CD14-positive monocyte (primary cell): ENCODE measurements around the gene ARSB. TPM values are rescaled to one million over a fixed set of nuclear protein-coding genes. Genes with fewer than 3 reads are reported as not detected.
A peak's percentile ranks its signal among the peaks of the same experiment; 100 is the strongest.

Source experiments
- DNase-seq, 3 donors: peaks; one replicate each; pipeline ENCODE4 v3.0.0-alpha.2; 2011 to 2022
- H2AFZ ChIP-seq: 2 replicates; pipeline ENCODE4 v1.6.0; 2012; ENCODE audit warnings: mild to moderate bottlenecking, low read depth, low read length, inconsistent platforms; ENCODE audit not compliant: insufficient read depth, poor library complexity, severe bottlenecking
- H3K27ac ChIP-seq, 2 donors: 1 replicate in 1 of 2; 2 replicates in 1 of 2; pipeline ENCODE4 v1.5.1; 2012 to 2013; ENCODE audit warnings: low read length in 2 of 2, control low read depth in 1 of 2, inconsistent platforms in 1 of 2, low read depth in 1 of 2, mild to moderate bottlenecking in 1 of 2
- H3K27me3 ChIP-seq, 2 donors: one replicate each; pipeline versions ENCODE4 v1.6.0 to v1.6.1; 2011 to 2013; ENCODE audit warnings: low read length in 2 of 2; ENCODE audit not compliant: control insufficient read depth in 2 of 2, insufficient read depth in 2 of 2
- H3K36me3 ChIP-seq, 2 donors: replicated peaks in 1 of 2; 1 replicate in 1 of 2; 2 replicates in 1 of 2; pipeline versions ENCODE4 v1.5.1 to v1.6.1; 2012 to 2013; ENCODE audit warnings: low read length in 2 of 2, control low read depth in 1 of 2, inconsistent platforms in 1 of 2, mild to moderate bottlenecking in 1 of 2; ENCODE audit not compliant: insufficient read depth in 2 of 2, control insufficient read depth in 1 of 2
- H3K4me1 ChIP-seq, 2 donors: 1 replicate in 1 of 2; 2 replicates in 1 of 2; pipeline versions ENCODE4 v1.5.1 to v1.6.1; 2012 to 2013; ENCODE audit warnings: low read length in 2 of 2, control low read depth in 1 of 2, inconsistent platforms in 1 of 2, mild to moderate bottlenecking in 1 of 2, moderate library complexity in 1 of 2; ENCODE audit not compliant: insufficient read depth in 2 of 2, control insufficient read depth in 1 of 2
- H3K4me2 ChIP-seq: replicated peaks from 2 replicates; pipeline ENCODE3; 2012; ENCODE audit warnings: low read length, moderate library complexity, mild to moderate bottlenecking; ENCODE audit not compliant: poor library complexity, severe bottlenecking; ENCODE audit errors: extremely low read depth
- H3K4me3 ChIP-seq, 3 experiments: fragments of 200-600 bp in 1 of 3; sonication (generic) in 1 of 3; replicated peaks in 1 of 3; 1 replicate in 2 of 3; 2 replicates in 1 of 3; pipeline ENCODE4 v1.5.1; 2011 to 2013; ENCODE audit warnings: low read length in 3 of 3, mild to moderate bottlenecking in 3 of 3, control low read depth in 2 of 3, low read depth in 2 of 3, inconsistent platforms in 1 of 3, moderate library complexity in 1 of 3
- H3K79me2 ChIP-seq: 2 replicates; pipeline ENCODE4 v1.6.0; 2012; ENCODE audit warnings: mild to moderate bottlenecking, control low read depth, inconsistent platforms, low read length, moderate library complexity; ENCODE audit not compliant: insufficient read depth
- H3K9ac ChIP-seq: 2 replicates; pipeline ENCODE4 v1.6.0; 2017; ENCODE audit warnings: low read length, mild to moderate bottlenecking; ENCODE audit not compliant: insufficient read depth, poor library complexity, severe bottlenecking
- H3K9me3 ChIP-seq, 2 donors: replicated peaks in 1 of 2; 1 replicate in 1 of 2; 2 replicates in 1 of 2; pipeline versions ENCODE4 v1.5.1 to v1.6.1; 2012 to 2013; ENCODE audit warnings: low read length in 2 of 2, control low read depth in 1 of 2; ENCODE audit not compliant: control insufficient read depth in 1 of 2, insufficient read depth in 1 of 2
- H4K20me1 ChIP-seq: 2 replicates; pipeline ENCODE4 v1.6.0; 2012; ENCODE audit warnings: mild to moderate bottlenecking, low read length, control low read depth, moderate library complexity; ENCODE audit not compliant: insufficient read depth
- H3K27ac Mint-ChIP-seq, 7 donors: one replicate each; pipeline ENCODE4 v1.8.0; 2020; ENCODE audit warnings: mild to moderate bottlenecking in 7 of 7, mixed read lengths in 7 of 7, moderate library complexity in 6 of 7, inconsistent platforms in 2 of 7
- H3K27me3 Mint-ChIP-seq, 3 donors: one replicate each; pipeline ENCODE4 v1.8.0; 2021 to 2022; ENCODE audit warnings: low read depth in 3 of 3, mild to moderate bottlenecking in 3 of 3, mixed read lengths in 3 of 3, moderate library complexity in 3 of 3, inconsistent platforms in 1 of 3
- H3K36me3 Mint-ChIP-seq, 2 donors: one replicate each; pipeline ENCODE4 v1.8.0; 2020; ENCODE audit warnings: mixed read lengths in 2 of 2, inconsistent platforms in 1 of 2, mild to moderate bottlenecking in 1 of 2
- H3K4me1 Mint-ChIP-seq: one replicate; pipeline ENCODE4 v1.8.0; 2020; ENCODE audit warnings: mild to moderate bottlenecking, mixed read lengths
- H3K4me3 Mint-ChIP-seq, 2 donors: one replicate each; pipeline ENCODE4 v1.8.0; 2020; ENCODE audit warnings: mild to moderate bottlenecking in 2 of 2, mixed read lengths in 2 of 2, moderate library complexity in 1 of 2
- H3K9me3 Mint-ChIP-seq, 7 donors: one replicate each; pipeline ENCODE4 v1.8.0; 2020 to 2022; ENCODE audit warnings: mixed read lengths in 7 of 7, mild to moderate bottlenecking in 6 of 7, moderate library complexity in 6 of 7, inconsistent platforms in 2 of 7
- CTCF ChIP-seq: fragments of 200-600 bp; IDR thresholded peaks from one replicate; pipeline ENCODE4 v1.8.0; 2022; ENCODE audit warnings: antibody characterized with exemption, mild to moderate bottlenecking
- WGBS: methylation state at CpG from one replicate; pipeline ENCODE4 v1.1.5; 2013; ENCODE audit warnings: missing lambda C conversion rate; ENCODE audit not compliant: insufficient coverage; 5-methylcytosine and 5-hydroxymethylcytosine counted together
- intact Hi-C, 2 donors: fragments of 100-400 bp; cut with micrococcal nuclease; formaldehyde crosslinking; loops; one replicate each; pipeline versions ENCODE4 v1.15.0 to v1.15.1; 2023
- polyA plus RNA-seq, 3 donors: library from polyadenylated mRNA; depleted of rRNA in 1 of 3; unstranded in 2 of 3; stranded (reverse) in 1 of 3; fragments of 300-500 nt in 2 of 3; fragments of >200 nt in 1 of 3; fragmentation: Illumina TruSeq in 2 of 3; gene quantifications; 1 replicate in 2 of 3; 2 replicates in 1 of 3; pipeline ENCODE4 v1.2.3, GENCODE V29; 2012 to 2021

The ARSB gene
- polyA plus RNA-seq, 3 donors = 18.0 to 28.7 (median 18.1) TPM

DNA sequence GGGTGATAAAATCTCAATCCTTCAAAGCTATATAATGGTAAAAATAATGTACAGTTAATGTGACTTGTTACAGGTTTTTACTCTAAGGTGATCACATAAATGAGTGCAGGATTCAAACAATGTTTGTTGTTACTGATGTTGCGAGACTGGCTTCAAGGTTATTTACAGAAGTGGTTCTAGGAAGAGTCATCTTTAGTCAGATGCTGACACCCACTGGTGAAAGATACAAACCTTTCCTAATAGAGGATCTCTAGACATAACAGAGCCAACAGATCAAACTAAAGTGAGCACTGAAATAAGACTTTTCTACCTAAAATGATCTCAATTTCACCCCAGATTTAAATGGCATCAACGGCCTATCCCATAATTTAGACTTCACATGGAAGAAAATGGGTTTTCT, 20.2 kb downstream of the ARSB start:
- Histone ChIP-seq H3K27ac (no peak overlapping the region), H3K9ac (no peak overlapping the region), H3K4me2 (no peak overlapping the region), H2AFZ (no peak overlapping the region), H3K9me3 (no peaks in the 10 kb centered on the region), H3K4me1 (no peaks in the 10 kb centered on the region), H3K36me3 (peaks cover 37 to 66% of the 10 kb centered on the region in 2 donors), H3K27me3 (no peaks in the 10 kb centered on the region), H4K20me1 (no peaks in the 10 kb centered on the region), H3K79me2 (no peaks in the 10 kb centered on the region), H3K4me3 (no peak overlapping the region)
- Mint-ChIP-seq H3K27ac (no peak overlapping the region), H3K4me1 (no peaks in the 10 kb centered on the region), H3K27me3 (peaks cover 0 to 1% (median 0%) of the 10 kb centered on the region in 3 donors), H3K9me3 (no peaks in the 10 kb centered on the region), H3K4me3 (no peak overlapping the region), H3K36me3 (peaks cover 54 to 68% of the 10 kb centered on the region in 2 donors)
- no CpG with 5 or more reads among the region's 2 CpGs for WGBS
- DNase-seq = peak in 2 of 3 donors; percentile 21 to 24
- TF ChIP-seq CTCF = no peak
- intact Hi-C loops = loop anchor here in 1 of 2 donors (10.0 kb wide), 1 partner anchor 60 kb away; no protein-coding TSS in a partner anchor

- no peak for TF ChIP-seq CTCF
- H3K27me3 ChIP-seq = no peaks in the 10 kb centered on the region
- intact Hi-C loops = loop anchor here in 1 of 2 donors (10.0 kb wide), 1 partner anchor 57 kb away; no protein-coding TSS in a partner anchor
- Mint-ChIP-seq H3K4me1 (peaks cover 5% of the 10 kb centered on the region), H3K27ac (no peak overlapping the region), H3K27me3 (peaks cover 0 to 3% (median 2%) of the 10 kb centered on the region in 3 donors), H3K36me3 (peaks cover 54 to 62% of the 10 kb centered on the region in 2 donors), H3K9me3 (no peaks in the 10 kb centered on the region), H3K4me3 (no peak overlapping the region)
- H3K36me3 ChIP-seq = peaks cover 35 to 65% of the 10 kb centered on the region in 2 donors
- no peaks in the 10 kb centered on the region for H3K9me3 ChIP-seq
- H3K27ac ChIP-seq = no peak overlapping the region
- H4K20me1 ChIP-seq = no peaks in the 10 kb centered on the region
- H3K4me1 ChIP-seq = no peaks in the 10 kb centered on the region
- no peaks in the 10 kb centered on the region for H3K79me2 ChIP-seq
- H3K4me2 ChIP-seq = no peak overlapping the region
- no peak overlapping the region for H3K9ac ChIP-seq
- no CpG with 5 or more reads among the region's 1 CpG for whole genome bisulfite sequencing
- no peak overlapping the region for H3K4me3 ChIP-seq
- no peak for DNase-seq
- no peak overlapping the region for H2AFZ ChIP-seq
Measured at GRCh38 chr5:78961743-78962142, 23.4 kb downstream of the ARSB start.
